GM19372 (cell line): Measurements from ENCODE around the gene HESX1.

Experiments used
- ATAC-seq: cut with Tn5 transposase; IDR thresholded peaks from one replicate; pipeline ENCODE4 v1.9.1; 2021; ENCODE audit warnings: mild to moderate bottlenecking, low read depth, moderate library complexity; ENCODE audit not compliant: unreplicated experiment

HESX1 gene

DNA sequence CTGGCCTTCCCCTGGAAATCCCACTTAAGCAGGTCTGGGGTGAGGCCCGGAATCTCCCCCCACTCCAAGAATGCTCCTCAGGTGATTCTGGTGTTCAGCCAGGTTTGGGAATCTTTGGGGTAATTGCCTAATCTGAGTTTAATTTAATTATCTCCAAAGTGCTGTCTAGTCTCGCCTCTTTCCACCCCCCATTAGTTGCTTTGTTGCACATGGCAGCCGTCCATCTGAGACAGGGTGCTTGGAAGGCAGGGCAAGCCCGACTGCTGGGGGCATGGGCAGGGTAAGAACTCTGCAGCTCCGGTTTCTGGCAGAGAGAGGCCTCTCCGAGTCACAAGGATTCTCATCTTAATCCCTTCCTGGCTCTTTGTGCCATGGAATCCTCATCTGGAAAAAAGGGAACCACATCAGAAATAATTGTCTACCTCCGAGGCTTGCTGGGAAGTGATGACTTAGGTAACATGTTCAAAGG is 49.6 kb downstream of the HESX1 start:
- ATAC-seq, result no peak
